GM13977 (cell line): ENCODE measurements around the gene GPR4.
"Not testable (repeated sequence)": the region's sequence is repeated elsewhere in the genome, so short reads cannot be mapped to it uniquely, and the experiment has no call there.

Source experiments
- DNase-seq: peaks from one replicate; pipeline ENCODE4 v3.0.0; 2012; ENCODE audit warnings: low spot score
- CTCF ChIP-seq: IDR thresholded peaks from 2 replicates; pipeline ENCODE4 v1.5.1; 2012; ENCODE audit warnings: mild to moderate bottlenecking, control low read depth; ENCODE audit not compliant: insufficient read depth; ENCODE audit errors: extremely low read depth, missing control alignments
- in situ Hi-C: fragments of 300-500 bp; cut with MboI; formaldehyde crosslinking; loops from one replicate; pipeline ENCODE4 v1.12.0; 2022; ENCODE audit warnings: low sequenced_read_pairs, low pct_unique_long_range_greater_than_20kb, mixed read lengths, inconsistent platforms; ENCODE audit not compliant: unreplicated experiment

GPR4 gene

GRCh38 chr19:45636902-45637301, 34.9 kb upstream of the GPR4 start:
- in situ Hi-C loops: no loop called here
- no peak for DNase-seq
- no peak for TF ChIP-seq CTCF

- no peak for DNase-seq
- no peak for TF ChIP-seq CTCF
- in situ Hi-C loops: no loop called here
Observed at GRCh38 chr19:45636275-45636674, 34.3 kb upstream of the GPR4 start.

- in situ Hi-C loops: no loop called here
- no peak for TF ChIP-seq CTCF
- DNase-seq: no peak
Observed at GRCh38 chr19:45632468-45633196, 30.6 kb upstream of the GPR4 start.

- in situ Hi-C loops: no loop called here
- TF ChIP-seq CTCF: no peak
- DNase-seq: peak; percentile 81
Observed at GRCh38 chr19:45630463-45630862, 28.5 kb upstream of the GPR4 start.

- peak; percentile 13 for DNase-seq
- in situ Hi-C loops: no loop called here
- TF ChIP-seq CTCF: no peak
Observed at GRCh38 chr19:45629704-45630103, 27.7 kb upstream of the GPR4 start.

GRCh38 chr19:45628219-45628618, 26.2 kb upstream of the GPR4 start:
- in situ Hi-C loops, DNase-seq: not testable (repeated sequence)

GRCh38 chr19:45623984-45624383, 22.0 kb upstream of the GPR4 start:
- in situ Hi-C loops: no loop called here
- no peak for DNase-seq
- TF ChIP-seq CTCF: no peak
